Measurements from ENCODE around the gene TTL. TPM values are rescaled to one million over a fixed set of nuclear protein-coding genes. Genes with fewer than 3 reads are reported as not detected.

Gene TTL
- total RNA-seq, 1 experiment from 2014 or later: 81.5 TPM

- in situ Hi-C loops (cut with HindIII; ENCODE audit: low pct_unique_long_range_greater_than_20kb, low sequenced_read_pairs): no loop called here
- POLR2A ChIA-PET: no interaction called here
These were observed 19.8 kb upstream of the TTL start for GRCh38 chr2:112462178-112462577.

GRCh38 chr2:112463256-112463655 lies 18.7 kb upstream of the TTL start:
- no peak for DNase-seq (ENCODE audit: low read depth, low spot score)
- no TSS peak for BruUV-seq (replicated peaks)
- Histone ChIP-seq H3K9me3 (ENCODE audit: control insufficient read depth, insufficient read depth, low read depth, low read length) (no peaks in the 10 kb centered on the region), H3K36me3 (ENCODE audit: control insufficient read depth, insufficient read depth, low read length) (no peaks in the 10 kb centered on the region), H3K27me3 (ENCODE audit: control insufficient read depth, insufficient read depth, low read length) (peaks cover 4% of the 10 kb centered on the region; the same call in 1 of the 2 replicates), H3K4me3 (ENCODE audit: low read depth in 2 of 2, low read length in 2 of 2) (no peak overlapping the region), H3K4me1 (ENCODE audit: control insufficient read depth, insufficient read depth, low read length) (no peaks in the 10 kb centered on the region), H3K27ac (ENCODE audit: low read length) (no peak overlapping the region)
- in situ Hi-C loops (cut with HindIII; ENCODE audit: low pct_unique_long_range_greater_than_20kb, low sequenced_read_pairs) (no loop called here), intact Hi-C loops (cut with micrococcal nuclease; ENCODE audit: unreplicated experiment) (no loop called here)
- no peak for TF ChIP-seq TCF7L2 (IDR thresholded peaks at IDR 0.05; ENCODE audit: low read depth, low read length)
- TF ChIP-seq POLR2AphosphoS5 (IDR thresholded peaks at IDR 0.05; ENCODE audit: low read depth, low read length): no peak
- no peak for TF ChIP-seq REST (IDR thresholded peaks at IDR 0.05; ENCODE audit: insufficient read depth in 1 of 2, low read depth in 2 of 2, low read length in 1 of 2)
- TF ChIP-seq CTCF (IDR thresholded peaks at IDR 0.05): no peak
- TF ChIP-seq SIN3A (IDR thresholded peaks at IDR 0.05; ENCODE audit: borderline replicate concordance, insufficient read depth, low read depth, low read length): no peak
- ChIA-PET CTCF (no interaction called here), POLR2A (no interaction called here)
- ATAC-seq: no peak

More at GRCh38 chr2:112462178-112462577, 19.8 kb upstream of the TTL start:
- TF ChIP-seq CTCF (IDR thresholded peaks at IDR 0.05) (no peak), TCF7L2 (IDR thresholded peaks at IDR 0.05; ENCODE audit: low read depth, low read length) (no peak), REST (IDR thresholded peaks at IDR 0.05; ENCODE audit: insufficient read depth in 1 of 2, low read depth in 2 of 2, low read length in 1 of 2) (no peak), POLR2AphosphoS5 (IDR thresholded peaks at IDR 0.05; ENCODE audit: low read depth, low read length) (no peak), SIN3A (IDR thresholded peaks at IDR 0.05; ENCODE audit: borderline replicate concordance, insufficient read depth, low read depth, low read length) (no peak)
- DNase-seq (ENCODE audit: low read depth, low spot score): no peak
- Histone ChIP-seq H3K9me3 (ENCODE audit: control insufficient read depth, insufficient read depth, low read depth, low read length) (no peaks in the 10 kb centered on the region), H3K4me3 (ENCODE audit: low read depth in 2 of 2, low read length in 2 of 2) (no peak overlapping the region), H3K36me3 (ENCODE audit: control insufficient read depth, insufficient read depth, low read length) (no peaks in the 10 kb centered on the region), H3K27ac (ENCODE audit: low read length) (no peak overlapping the region), H3K4me1 (ENCODE audit: control insufficient read depth, insufficient read depth, low read length) (no peaks in the 10 kb centered on the region), H3K27me3 (ENCODE audit: control insufficient read depth, insufficient read depth, low read length) (peaks cover 2% of the 10 kb centered on the region; the same call in 1 of the 2 replicates)
- CTCF ChIA-PET: no interaction called here
- intact Hi-C loops (cut with micrococcal nuclease; ENCODE audit: unreplicated experiment): no loop called here
- BruUV-seq (replicated peaks): no TSS peak
- no peak for ATAC-seq
